Brain pericyte (primary cell): ENCODE data around the gene NLK.

ENCODE experiments used
- DNase-seq: peaks from one replicate; pipeline ENCODE4 v3.0.0-alpha.2; 2012; ENCODE audit warnings: low read depth, low spot score

The NLK gene

GRCh38 chr17:28113269-28113668 lies 70.8 kb downstream of the NLK start:
- DNase-seq, result no peak

GRCh38 chr17:28115046-28115445 lies 72.6 kb downstream of the NLK start:
- no peak for DNase-seq

DNA sequence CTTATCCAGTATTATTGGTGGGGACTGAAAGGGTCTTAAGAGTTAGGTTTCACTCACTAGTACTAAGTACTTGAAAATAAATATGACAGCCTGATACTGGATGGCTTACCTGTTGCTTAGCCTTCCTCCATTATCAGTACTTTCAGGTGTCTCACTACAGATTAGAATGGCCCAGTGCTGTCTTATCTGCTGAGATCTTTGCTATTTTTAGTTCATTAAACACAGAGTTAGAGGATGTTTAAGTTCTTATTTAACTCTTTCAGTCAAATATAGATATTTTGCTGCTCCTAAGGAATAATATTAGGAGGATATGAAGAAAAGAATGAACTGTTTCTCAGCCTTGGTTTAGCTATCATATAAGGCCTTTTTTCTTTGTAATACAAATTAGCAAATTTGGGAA lies 74.8 kb downstream of the NLK start:
- DNase-seq, result no peak

- DNase-seq, result no peak
Observed at GRCh38 chr17:28118362-28118761, 75.9 kb downstream of the NLK start.

DNA sequence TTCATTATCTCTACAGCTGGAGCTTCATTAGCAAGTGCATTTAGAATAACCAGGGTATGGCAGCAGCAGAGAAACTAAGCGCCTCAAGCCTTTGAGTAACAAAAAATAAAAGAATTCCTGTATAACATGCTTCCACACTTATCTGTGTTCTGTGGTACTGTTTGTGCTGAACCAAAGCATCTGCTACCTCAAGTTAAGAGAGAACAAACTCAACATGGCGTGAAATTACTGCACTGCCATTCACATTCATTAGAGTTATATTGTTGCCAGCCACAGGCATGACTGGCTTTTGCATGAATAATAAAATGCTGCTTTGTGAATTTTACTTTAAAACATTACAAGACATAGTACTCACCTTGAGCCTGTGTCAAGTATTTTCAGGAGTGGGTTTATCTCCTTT lies 76.6 kb downstream of the NLK start:
- DNase-seq, result no peak

DNA sequence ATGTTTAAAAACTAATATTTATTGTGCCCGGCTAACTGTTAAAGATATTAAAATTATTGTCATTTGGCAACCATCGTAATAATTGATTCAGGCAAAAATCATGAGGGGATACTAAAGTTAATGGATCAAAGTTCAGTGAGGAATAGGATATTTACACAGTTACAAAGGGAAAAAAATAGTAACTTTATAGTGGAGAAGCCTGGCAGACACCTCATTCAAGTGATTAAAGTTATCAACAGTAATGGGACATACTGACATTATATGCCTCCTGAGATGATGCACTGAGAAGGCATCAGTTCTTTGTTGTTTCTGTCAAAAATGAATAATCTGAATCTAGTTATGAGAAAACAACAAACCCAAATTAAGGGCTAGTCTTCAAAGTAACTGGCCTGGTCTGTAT lies 77.1 kb downstream of the NLK start:
- DNase-seq, result no peak

DNA sequence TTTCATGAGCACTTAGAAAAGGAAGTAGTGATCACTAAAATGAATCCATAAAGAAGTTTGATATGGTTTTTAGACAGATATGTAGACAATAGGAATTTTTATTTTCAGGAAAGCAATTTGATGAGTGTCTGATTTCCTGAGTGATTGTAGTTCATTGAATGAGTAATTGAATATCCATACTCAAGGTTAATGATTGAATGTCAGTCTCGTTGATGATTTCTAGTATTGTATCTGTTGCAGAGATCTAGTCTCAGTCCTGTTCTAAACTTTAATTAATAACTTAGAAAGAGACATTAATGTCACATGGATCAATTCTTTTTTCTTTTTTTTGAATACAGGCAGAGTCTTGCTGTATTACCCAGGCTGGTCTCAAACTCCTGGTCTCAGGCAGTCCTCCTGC lies 78.3 kb downstream of the NLK start:
- DNase-seq, result no peak

- no peak for DNase-seq
Observed at GRCh38 chr17:28124962-28125361, 82.5 kb downstream of the NLK start.

DNA sequence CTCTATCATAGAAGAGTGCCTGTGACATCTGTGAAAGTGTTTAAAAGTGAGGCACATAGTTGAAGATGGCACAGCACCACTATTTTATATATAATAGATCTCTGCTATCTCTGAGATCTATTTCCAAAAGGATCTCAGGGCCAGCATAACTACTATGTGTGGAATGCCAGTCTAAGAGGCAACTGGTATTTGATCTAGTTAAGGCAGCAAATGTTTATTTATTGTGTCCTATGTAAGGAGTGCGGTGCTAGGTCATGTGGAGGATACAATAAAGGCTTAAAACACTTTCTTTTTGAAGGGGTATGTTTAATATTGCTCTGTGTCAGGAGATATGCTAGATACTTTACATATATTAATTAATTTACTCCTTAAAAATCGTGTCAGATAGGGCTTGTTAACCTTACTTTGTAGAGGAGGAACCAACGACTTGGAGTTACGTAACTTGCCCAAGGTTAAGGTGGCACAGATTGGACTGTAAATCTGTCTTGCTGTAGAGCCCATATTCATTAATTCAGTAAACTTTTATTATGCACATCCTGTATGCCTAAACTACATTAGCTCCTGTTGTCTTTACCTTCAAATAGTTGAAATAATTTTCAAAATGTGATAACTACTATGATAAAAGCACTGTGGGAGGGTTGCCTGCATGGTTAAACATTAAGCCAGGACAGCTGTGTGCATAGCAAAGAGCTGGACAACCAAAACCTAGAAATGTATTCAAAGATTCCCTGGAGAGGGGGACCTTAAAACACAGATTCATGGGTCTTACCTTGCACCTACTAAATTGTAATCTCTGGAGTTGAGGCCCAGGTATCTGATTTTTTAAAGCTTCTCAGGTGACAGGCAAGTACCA lies 83.3 kb downstream of the NLK start:
- no peak for DNase-seq

- no peak for DNase-seq
Observed at GRCh38 chr17:28127196-28127595, 84.7 kb downstream of the NLK start.

- no peak for DNase-seq
Observed at GRCh38 chr17:28128779-28129178, 86.3 kb downstream of the NLK start.

DNA sequence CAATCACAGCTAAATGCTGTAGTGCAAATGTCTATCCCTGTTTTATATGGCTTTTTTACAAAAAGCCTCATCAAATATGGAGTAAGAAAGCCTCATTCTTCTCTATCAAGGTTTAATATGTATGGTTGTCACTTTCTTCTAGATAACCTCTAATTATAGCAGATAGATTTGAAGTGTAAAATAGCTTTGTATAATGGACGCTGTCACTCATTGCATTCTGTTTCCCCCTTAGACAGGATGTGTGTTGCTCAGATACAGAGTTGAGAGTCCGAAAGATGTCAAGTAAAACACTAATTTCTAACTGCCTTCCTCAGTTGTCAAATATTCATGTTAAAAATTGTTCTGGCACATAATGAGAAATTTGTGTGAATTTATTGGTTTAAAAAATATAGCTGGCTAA lies 88.0 kb downstream of the NLK start:
- DNase-seq, result no peak

GRCh38 chr17:28131599-28131998 lies 89.1 kb downstream of the NLK start:
- no peak for DNase-seq

DNA sequence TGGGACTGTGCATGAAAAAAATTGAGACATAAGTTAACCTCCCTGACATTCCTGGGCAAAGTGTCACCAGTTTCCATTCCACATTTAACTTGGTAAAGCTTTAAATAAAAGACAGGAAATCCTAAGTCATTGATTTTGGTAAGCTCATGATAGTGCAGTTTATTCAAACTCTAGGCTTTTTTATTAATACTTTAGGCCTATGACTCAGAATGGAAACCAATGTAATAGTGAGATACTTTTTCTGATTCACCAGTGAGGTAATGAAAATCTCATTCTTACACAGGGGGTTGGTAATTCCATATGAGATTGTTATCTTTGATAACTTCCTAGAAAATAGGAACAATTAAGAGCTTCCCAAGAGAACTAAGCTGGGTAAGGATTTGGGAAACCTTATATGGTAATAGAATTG lies 91.1 kb downstream of the NLK start:
- DNase-seq, result no peak

DNA sequence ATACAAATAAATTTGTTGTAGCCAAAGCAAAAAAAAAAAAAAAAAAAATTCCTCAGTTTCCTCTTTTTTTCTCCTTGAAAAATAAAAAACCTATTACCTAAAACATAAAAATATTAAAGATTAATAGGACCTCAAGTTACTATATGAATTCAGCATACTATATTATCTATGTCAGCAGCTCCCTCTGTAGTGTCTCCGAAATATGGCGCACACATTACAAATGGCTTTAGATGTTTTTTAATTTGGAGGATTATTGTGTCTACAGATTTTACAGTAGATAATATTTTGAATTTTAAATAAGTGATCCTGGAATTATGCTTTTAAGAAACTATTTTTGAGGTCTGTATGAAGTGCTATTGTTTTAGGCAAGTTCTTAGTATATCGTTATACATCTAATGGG lies 94.4 kb downstream of the NLK start:
- no peak for DNase-seq

GRCh38 chr17:28139822-28140221 lies 97.3 kb downstream of the NLK start:
- no peak for DNase-seq

GRCh38 chr17:28141313-28141712 lies 98.8 kb downstream of the NLK start:
- no peak for DNase-seq

DNA sequence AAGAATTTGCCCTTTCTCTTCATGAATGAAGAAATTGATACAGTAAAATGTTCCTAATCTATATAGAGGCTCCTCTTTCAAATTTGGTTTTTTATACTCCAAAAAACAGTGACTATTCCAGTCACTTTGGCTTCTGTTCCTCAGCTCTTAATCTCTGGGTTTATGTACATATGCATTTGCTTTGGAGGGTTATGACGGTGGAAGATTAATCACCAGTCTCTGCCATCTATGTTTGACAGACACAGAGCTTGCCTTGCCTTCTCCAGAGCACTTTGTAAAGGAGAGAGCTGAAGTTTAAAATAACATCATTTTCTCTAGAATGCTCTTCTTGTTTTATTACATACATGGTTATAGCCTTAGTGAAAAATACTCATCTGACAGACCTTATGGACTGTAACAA lies 99.3 kb downstream of the NLK start:
- no peak for DNase-seq

GRCh38 chr17:28142305-28142704 lies 99.8 kb downstream of the NLK start:
- DNase-seq, result no peak

GRCh38 chr17:28144019-28144418 lies 101.5 kb downstream of the NLK start:
- DNase-seq, result no peak

DNA sequence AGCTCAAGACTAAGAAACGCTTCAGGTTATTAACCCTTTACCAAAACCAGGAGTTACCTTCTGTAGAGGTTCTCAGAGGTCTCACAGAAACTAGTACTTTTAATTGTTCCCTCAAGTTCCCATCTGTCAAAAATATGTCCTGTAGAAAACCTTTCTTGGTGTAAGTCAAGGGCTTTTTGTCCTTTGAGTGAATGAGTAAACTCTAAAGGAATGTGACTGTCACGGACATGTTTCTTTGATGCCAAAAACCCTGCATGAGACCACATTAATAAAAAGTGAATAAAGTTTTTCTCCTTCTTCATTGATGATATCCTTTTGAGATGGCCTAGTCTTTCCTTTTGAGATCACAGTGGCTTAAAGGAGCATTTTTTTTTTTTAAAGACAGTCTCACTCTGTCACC lies 102.9 kb downstream of the NLK start:
- no peak for DNase-seq

DNA sequence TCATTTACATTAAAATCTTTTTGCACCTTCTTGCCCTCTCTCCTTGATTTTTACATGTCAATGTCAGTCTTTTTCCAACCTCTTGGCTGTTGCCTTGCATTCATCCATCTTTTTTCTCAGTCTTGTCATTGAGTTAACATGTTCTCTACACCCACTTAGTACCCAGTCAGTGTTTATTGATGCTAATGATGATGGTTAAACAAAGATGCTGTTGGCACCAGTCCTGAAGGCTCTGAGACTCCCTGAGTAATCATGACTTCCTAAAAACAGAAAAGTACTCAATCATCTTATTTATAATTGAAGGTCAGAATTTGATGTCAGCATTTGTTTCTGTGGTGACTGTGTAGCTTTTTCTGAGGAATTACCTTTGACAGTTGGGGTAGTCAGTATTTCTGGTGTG lies 104.5 kb downstream of the NLK start:
- DNase-seq, result no peak

DNA sequence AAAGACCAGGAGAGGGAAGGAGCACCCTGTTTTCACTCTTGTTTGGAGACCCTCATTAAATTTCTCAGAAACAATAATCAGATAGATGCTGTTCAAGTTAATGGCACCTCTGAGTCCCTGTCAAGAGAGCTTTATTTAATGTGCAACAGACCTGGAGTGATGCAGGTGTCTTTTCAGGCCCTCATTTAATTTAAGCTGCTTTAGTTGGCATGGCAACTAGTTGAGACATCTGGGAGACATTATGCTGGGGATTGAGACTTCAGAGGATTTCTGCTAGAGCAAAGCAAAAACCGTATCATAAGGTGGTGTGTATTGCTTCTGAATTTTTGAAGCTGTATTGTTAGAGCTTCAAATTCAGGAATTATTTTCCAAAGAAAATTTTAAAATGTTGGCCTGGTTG lies 108.5 kb downstream of the NLK start:
- DNase-seq, result no peak

GRCh38 chr17:28154214-28154613 lies 111.7 kb downstream of the NLK start:
- no peak for DNase-seq
